Endometrial microvascular endothelial cells (primary cell): Measurements from ENCODE around the gene CYTH4. TPM values are rescaled to one million over a fixed set of nuclear protein-coding genes. Genes with fewer than 3 reads are reported as not detected.
"Not testable (repeated sequence)": the region's sequence is repeated elsewhere in the genome, so short reads cannot be mapped to it uniquely, and the experiment has no call there.

Experiments
- in situ Hi-C: cut with HindIII; loops from 2 replicates; pipeline ENCODE4 v1.10.0; 2017; ENCODE audit warnings: low sequenced_read_pairs, low pct_unique_long_range_greater_than_20kb; ENCODE audit errors: inconsistent ontology term
- total RNA-seq: library from RNA; depleted of rRNA; stranded (reverse); fragments of >200 nt; gene quantifications from one replicate; pipeline ENCODE4 v1.2.3, GENCODE V29; 2015; ENCODE audit errors: inconsistent ontology term

Gene CYTH4
- total RNA-seq, 1 donor from 2014 or later: 0.19 TPM

- in situ Hi-C loops: no loop called here
Measured at GRCh38 chr22:37245740-37246139, 36.6 kb upstream of the CYTH4 start.

GRCh38 chr22:37248251-37248650 lies 34.1 kb upstream of the CYTH4 start:
- in situ Hi-C loops: no loop called here

- in situ Hi-C loops: no loop called here
Measured at GRCh38 chr22:37249986-37250385, 32.3 kb upstream of the CYTH4 start.

- in situ Hi-C loops: not testable (repeated sequence)
Measured at GRCh38 chr22:37251836-37252235, 30.5 kb upstream of the CYTH4 start.

- in situ Hi-C loops: no loop called here
Measured at GRCh38 chr22:37253126-37253660, 29.1 kb upstream of the CYTH4 start.

GRCh38 chr22:37254209-37254866 lies 28.0 kb upstream of the CYTH4 start:
- in situ Hi-C loops: no loop called here

- in situ Hi-C loops: no loop called here
Measured at GRCh38 chr22:37254867-37255233, 27.5 kb upstream of the CYTH4 start.

GRCh38 chr22:37255558-37256006 lies 26.7 kb upstream of the CYTH4 start:
- in situ Hi-C loops: no loop called here

- in situ Hi-C loops: no loop called here
Measured at GRCh38 chr22:37256075-37256726, 26.1 kb upstream of the CYTH4 start.

GRCh38 chr22:37258005-37258752 lies 24.1 kb upstream of the CYTH4 start:
- in situ Hi-C loops: no loop called here

- in situ Hi-C loops: no loop called here
Measured at GRCh38 chr22:37258753-37259401, 23.4 kb upstream of the CYTH4 start.

GRCh38 chr22:37259540-37260029 lies 22.7 kb upstream of the CYTH4 start:
- in situ Hi-C loops: no loop called here

GRCh38 chr22:37260155-37260795 lies 22.0 kb upstream of the CYTH4 start:
- in situ Hi-C loops: no loop called here

- in situ Hi-C loops: no loop called here
Measured at GRCh38 chr22:37260901-37261336, 21.4 kb upstream of the CYTH4 start.

- in situ Hi-C loops: no loop called here
Measured at GRCh38 chr22:37262346-37262745, 20.0 kb upstream of the CYTH4 start.

GRCh38 chr22:37263966-37264887 lies 18.1 kb upstream of the CYTH4 start:
- in situ Hi-C loops: no loop called here

- in situ Hi-C loops: no loop called here
Measured at GRCh38 chr22:37266581-37267134, 15.7 kb upstream of the CYTH4 start.
